GM23338 (cell line): ENCODE measurements around the gene NTN4. TPM values are rescaled to one million over a fixed set of nuclear protein-coding genes. Genes with fewer than 3 reads are reported as not detected.

Source experiments
- ATAC-seq: fragments of 200-7000 bp; cut with Tn5 transposase; 3 replicates; pipeline ENCODE4 v1.9.1; 2020
- DNase-seq: peaks from one replicate; pipeline ENCODE4 v3.0.0-alpha.2; 2015; ENCODE audit warnings: low spot score
- H2AFZ ChIP-seq: fragments of 200-600 bp; sonication (generic); 2 replicates; pipeline ENCODE4 v1.8.0; 2016; ENCODE audit warnings: antibody characterized with exemption, mild to moderate bottlenecking, moderate library complexity
- H3F3A ChIP-seq: fragments of 200-600 bp; sonication (generic); replicated peaks from 2 replicates; pipeline ENCODE4 v1.8.0; 2017; ENCODE audit warnings: antibody characterized with exemption, mixed run types, low read depth
- H3K27ac ChIP-seq: fragments of 200-600 bp; sonication (generic); 2 replicates; pipeline ENCODE4 v1.6.1; 2016; ENCODE audit warnings: low read depth
- H3K27me3 ChIP-seq: fragments of 200-600 bp; sonication (generic); 2 replicates; pipeline ENCODE4 v1.8.0; 2016; ENCODE audit warnings: mild to moderate bottlenecking, mixed run types, moderate library complexity; ENCODE audit not compliant: insufficient read depth
- H3K36me3 ChIP-seq: fragments of 200-600 bp; sonication (generic); 2 replicates; pipeline ENCODE4 v1.8.0; 2016; ENCODE audit warnings: mild to moderate bottlenecking; ENCODE audit not compliant: insufficient read depth
- H3K4me1 ChIP-seq: fragments of 200-600 bp; sonication (generic); 2 replicates; pipeline ENCODE4 v1.8.0; 2016; ENCODE audit warnings: mild to moderate bottlenecking, moderate library complexity; ENCODE audit not compliant: insufficient read depth
- H3K4me2 ChIP-seq: fragments of 200-600 bp; sonication (generic); 2 replicates; pipeline ENCODE4 v1.7.1; 2017; ENCODE audit warnings: mixed run types
- H3K4me3 ChIP-seq: fragments of 200-600 bp; sonication (generic); 2 replicates; pipeline ENCODE4 v1.6.1; 2016; ENCODE audit warnings: mixed run types
- H3K79me2 ChIP-seq: fragments of 200-600 bp; sonication (generic); replicated peaks from 2 replicates; pipeline ENCODE4 v1.8.0; 2017; ENCODE audit warnings: mild to moderate bottlenecking; ENCODE audit not compliant: insufficient read depth
- H3K9me2 ChIP-seq: fragments of 200-600 bp; sonication (generic); 2 replicates; pipeline ENCODE4 v1.8.0; 2017; ENCODE audit not compliant: insufficient read depth
- H4K20me1 ChIP-seq: fragments of 200-600 bp; sonication (generic); replicated peaks from 2 replicates; pipeline ENCODE4 v1.8.0; 2017; ENCODE audit warnings: mild to moderate bottlenecking; ENCODE audit not compliant: insufficient read depth
- H3K27ac Mint-ChIP-seq: 2 replicates; pipeline ENCODE4 v1.8.0; 2020; ENCODE audit warnings: inconsistent platforms, mild to moderate bottlenecking, moderate library complexity, mixed read lengths
- H3K27me3 Mint-ChIP-seq: 3 replicates; pipeline ENCODE4 v1.8.0; 2022; ENCODE audit warnings: low read depth, mild to moderate bottlenecking, moderate library complexity, mixed read lengths, inconsistent platforms; ENCODE audit not compliant: insufficient read depth, poor library complexity
- H3K36me3 Mint-ChIP-seq: 3 replicates; pipeline ENCODE4 v1.8.0; 2021; ENCODE audit warnings: low read depth, mild to moderate bottlenecking, inconsistent platforms, moderate library complexity, mixed read lengths
- H3K4me1 Mint-ChIP-seq: 3 replicates; pipeline ENCODE4 v1.8.0; 2020; ENCODE audit warnings: mild to moderate bottlenecking, inconsistent platforms, mixed read lengths
- H3K4me3 Mint-ChIP-seq: 3 replicates; pipeline ENCODE4 v1.8.0; 2021; ENCODE audit warnings: moderate library complexity, mild to moderate bottlenecking, inconsistent platforms, mixed read lengths
- H3K9me3 Mint-ChIP-seq: 3 replicates; pipeline ENCODE4 v1.8.0; 2020; ENCODE audit warnings: moderate library complexity, mild to moderate bottlenecking, inconsistent platforms, mixed read lengths
- CREB1 ChIP-seq: fragments of 250-450 bp; sonication (Bioruptor Pico); IDR thresholded peaks from 2 replicates; pipeline ENCODE4 v1.5.0; 2020; ENCODE audit warnings: low read depth, mild to moderate bottlenecking, moderate library complexity
- CTCF ChIP-seq, 2 experiments: fragments of 200-600 bp in 1 of 2; sonication (generic) in 1 of 2; conservative IDR thresholded peaks; 2 replicates each; pipeline versions ENCODE4 v1.5.1 to v1.6.1; 2016 to 2017; ENCODE audit warnings: antibody characterized with exemption in 2 of 2, low read depth in 2 of 2, mild to moderate bottlenecking in 2 of 2, moderate library complexity in 1 of 2
- ETS1 ChIP-seq: IDR thresholded peaks from 2 replicates; pipeline ENCODE4 v1.6.1; 2016; ENCODE audit warnings: antibody characterized with exemption
- EZH2 ChIP-seq: fragments of 200-600 bp; sonication (generic); IDR thresholded peaks from one replicate; pipeline ENCODE4 v1.8.0; 2017; ENCODE audit warnings: antibody characterized with exemption, mild to moderate bottlenecking, low read depth; ENCODE audit not compliant: unreplicated experiment
- EZH2phosphoT487 ChIP-seq: fragments of 200-600 bp; sonication (generic); IDR thresholded peaks from one replicate; pipeline ENCODE4 v1.8.1; 2018; ENCODE audit warnings: antibody characterized with exemption; ENCODE audit not compliant: unreplicated experiment
- JUNB ChIP-seq: IDR thresholded peaks from one replicate; pipeline ENCODE4 v1.6.1; 2016; ENCODE audit warnings: antibody characterized with exemption; ENCODE audit not compliant: unreplicated experiment
- NANOG ChIP-seq: IDR thresholded peaks from 2 replicates; pipeline ENCODE4 v1.6.1; 2016; ENCODE audit warnings: antibody characterized with exemption, borderline replicate concordance
- POLR2AphosphoS5 ChIP-seq: IDR thresholded peaks from 2 replicates; pipeline ENCODE4 v1.6.1; 2016; ENCODE audit warnings: antibody characterized with exemption, low read depth
- REST ChIP-seq: IDR thresholded peaks from one replicate; pipeline ENCODE4 v1.6.1; 2018; ENCODE audit warnings: antibody characterized with exemption; ENCODE audit not compliant: unreplicated experiment
- STAT1 ChIP-seq: IDR thresholded peaks from one replicate; pipeline ENCODE4 v1.6.1; 2016; ENCODE audit warnings: antibody characterized with exemption; ENCODE audit not compliant: unreplicated experiment
- ZNF114 ChIP-seq: fragments of 250-450 bp; sonication (Bioruptor Pico); IDR thresholded peaks from 2 replicates; pipeline ENCODE4 v1.5.0; 2020; ENCODE audit warnings: mild to moderate bottlenecking, moderate library complexity
- ZNF331 ChIP-seq: fragments of 250-450 bp; sonication (Bioruptor Pico); IDR thresholded peaks from 2 replicates; pipeline ENCODE4 v1.5.0; 2020; ENCODE audit warnings: low read depth, mild to moderate bottlenecking, moderate library complexity
- polyA plus RNA-seq: library from polyadenylated mRNA; unstranded; fragments of >200 nt; fragmentation: Nextera tagmentation; extraction: Ambion mirVana; gene quantifications from 2 replicates; pipeline ENCODE4 v1.2.1, GENCODE V29; 2016
- total RNA-seq: library from RNA; depleted of rRNA; stranded (reverse); fragments of >200 nt; shearing (Covaris generic); gene quantifications from 2 replicates; pipeline ENCODE4 v1.2.3, GENCODE V29; 2014

Gene NTN4
- total and polyA plus RNA-seq, 2 experiments from 2014 or later: 1.5 to 3.8 TPM

GRCh38 chr12:95687937-95688336 is 102.6 kb downstream of the NTN4 start (continued):
- no peak for TF ChIP-seq REST
- TF ChIP-seq ZNF331 (CRISPR knock-in tag): no peak

- no peak for ATAC-seq
- Histone ChIP-seq H3K4me2 (no peak overlapping the region), H3K9me2 (no peaks in the 10 kb centered on the region), H3K36me3 (no peaks in the 10 kb centered on the region), H2AFZ (no peak overlapping the region), H4K20me1 (no peaks in the 10 kb centered on the region), H3K79me2 (no peaks in the 10 kb centered on the region), H3K27me3 (no peaks in the 10 kb centered on the region), H3K4me1 (no peaks in the 10 kb centered on the region), H3K4me3 (no peak overlapping the region), H3K27ac (no peak overlapping the region), H3F3A (no peaks in the 10 kb centered on the region)
- H3K9me3 Mint-ChIP-seq: no peaks in the 10 kb centered on the region; the same call in 2 of the 3 replicates
- H3K36me3 Mint-ChIP-seq: peaks cover under 1% of the 10 kb centered on the region; the same call in 1 of the 3 replicates
- H3K27me3 Mint-ChIP-seq: peaks cover 2% of the 10 kb centered on the region
- H3K27ac Mint-ChIP-seq: no peak overlapping the region
- no peaks in the 10 kb centered on the region for H3K4me1 Mint-ChIP-seq
- no peak for DNase-seq
- H3K4me3 Mint-ChIP-seq: no peak overlapping the region
- no peak for TF ChIP-seq STAT1
- TF ChIP-seq CREB1 (CRISPR knock-in tag): no peak
- TF ChIP-seq CTCF (conservative IDR thresholded peaks at IDR 0.05; ENCODE audit: low read depth in 2 of 2): no peak
- TF ChIP-seq REST: no peak
- no peak for TF ChIP-seq JUNB
- TF ChIP-seq ZNF114: no peak
- no peak for TF ChIP-seq POLR2AphosphoS5
- no peak for TF ChIP-seq EZH2
- TF ChIP-seq ETS1: no peak
- TF ChIP-seq NANOG: no peak
- TF ChIP-seq EZH2phosphoT487: no peak
Measured at GRCh38 chr12:95683418-95683817, 107.1 kb downstream of the NTN4 start.
